WI38 (cell line): ENCODE data around the gene MALT1.

Source experiments
- H3K4me3 ChIP-seq: 2 replicates; pipeline ENCODE4 v1.5.1; 2011; ENCODE audit warnings: low read depth, mild to moderate bottlenecking, control low read depth, low read length
- TF ChIP-seq, protein P1 (sequence below): IDR thresholded peaks from 2 replicates; pipeline ENCODE4 v1.5.1; 2012; ENCODE audit warnings: low read depth, mild to moderate bottlenecking, control low read depth, low read length

Gene MALT1

DNA sequence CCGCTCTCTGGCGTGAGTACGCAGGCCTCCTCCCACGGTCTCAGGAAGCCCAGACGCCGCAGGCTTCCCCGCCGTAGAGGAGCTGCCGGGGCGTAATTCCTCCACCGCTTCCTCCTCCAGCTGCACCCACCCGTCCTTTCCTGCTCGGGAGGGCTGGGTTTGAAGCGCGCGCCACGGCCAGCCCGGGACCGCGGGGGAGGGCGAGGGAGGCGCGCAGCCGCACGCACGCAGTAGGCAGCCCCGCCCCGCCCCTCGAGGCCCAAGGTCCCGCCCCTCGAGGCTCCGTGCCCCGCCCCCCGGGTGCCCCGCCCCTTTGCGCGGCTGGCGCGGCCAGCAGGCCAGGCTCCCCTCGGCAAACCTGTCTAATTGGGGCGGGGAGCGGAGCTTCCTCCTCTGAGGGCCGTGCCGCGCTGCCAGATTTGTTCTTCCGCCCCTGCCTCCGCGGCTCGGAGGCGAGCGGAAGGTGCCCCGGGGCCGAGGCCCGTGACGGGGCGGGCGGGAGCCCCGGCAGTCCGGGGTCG, at the start of gene MALT1:
Gene MALT1 (plus strand): TSS at position 355 of the 521 bp plus-strand sequence. CDS start 179 bp downstream, outside the sequence.
- TF ChIP-seq, protein P1, sequence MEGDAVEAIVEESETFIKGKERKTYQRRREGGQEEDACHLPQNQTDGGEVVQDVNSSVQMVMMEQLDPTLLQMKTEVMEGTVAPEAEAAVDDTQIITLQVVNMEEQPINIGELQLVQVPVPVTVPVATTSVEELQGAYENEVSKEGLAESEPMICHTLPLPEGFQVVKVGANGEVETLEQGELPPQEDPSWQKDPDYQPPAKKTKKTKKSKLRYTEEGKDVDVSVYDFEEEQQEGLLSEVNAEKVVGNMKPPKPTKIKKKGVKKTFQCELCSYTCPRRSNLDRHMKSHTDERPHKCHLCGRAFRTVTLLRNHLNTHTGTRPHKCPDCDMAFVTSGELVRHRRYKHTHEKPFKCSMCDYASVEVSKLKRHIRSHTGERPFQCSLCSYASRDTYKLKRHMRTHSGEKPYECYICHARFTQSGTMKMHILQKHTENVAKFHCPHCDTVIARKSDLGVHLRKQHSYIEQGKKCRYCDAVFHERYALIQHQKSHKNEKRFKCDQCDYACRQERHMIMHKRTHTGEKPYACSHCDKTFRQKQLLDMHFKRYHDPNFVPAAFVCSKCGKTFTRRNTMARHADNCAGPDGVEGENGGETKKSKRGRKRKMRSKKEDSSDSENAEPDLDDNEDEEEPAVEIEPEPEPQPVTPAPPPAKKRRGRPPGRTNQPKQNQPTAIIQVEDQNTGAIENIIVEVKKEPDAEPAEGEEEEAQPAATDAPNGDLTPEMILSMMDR: no peak
- peak within 1 kb of the TSS; percentile 82 for H3K4me3 ChIP-seq

GRCh38 chr18:58624011-58624410, 47.3 kb upstream of the MALT1 start:
- H3K4me3 ChIP-seq: no peak overlapping the region
- TF ChIP-seq, protein P1: no peak

DNA sequence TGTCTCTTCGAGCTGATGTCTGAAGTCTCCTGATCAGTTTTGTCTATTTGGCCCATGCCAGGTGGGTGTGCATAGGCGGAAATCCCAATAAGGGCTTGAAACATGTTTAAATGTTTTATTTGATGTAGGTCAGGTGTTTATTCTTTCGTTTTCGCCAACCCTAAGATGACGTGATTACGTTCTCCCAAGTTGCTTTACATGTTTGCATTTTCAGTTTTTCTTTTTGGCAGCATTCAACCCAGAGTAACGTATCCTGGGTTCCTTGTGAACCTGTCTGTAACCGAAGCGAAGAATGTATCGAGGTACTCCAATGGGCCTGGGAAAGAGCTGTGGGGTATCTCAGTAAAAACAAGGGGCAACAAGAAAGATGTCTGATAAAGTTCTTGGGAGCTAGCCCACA, 45.4 kb upstream of the MALT1 start:
- no peak overlapping the region for H3K4me3 ChIP-seq
- TF ChIP-seq, protein P1: no peak

DNA sequence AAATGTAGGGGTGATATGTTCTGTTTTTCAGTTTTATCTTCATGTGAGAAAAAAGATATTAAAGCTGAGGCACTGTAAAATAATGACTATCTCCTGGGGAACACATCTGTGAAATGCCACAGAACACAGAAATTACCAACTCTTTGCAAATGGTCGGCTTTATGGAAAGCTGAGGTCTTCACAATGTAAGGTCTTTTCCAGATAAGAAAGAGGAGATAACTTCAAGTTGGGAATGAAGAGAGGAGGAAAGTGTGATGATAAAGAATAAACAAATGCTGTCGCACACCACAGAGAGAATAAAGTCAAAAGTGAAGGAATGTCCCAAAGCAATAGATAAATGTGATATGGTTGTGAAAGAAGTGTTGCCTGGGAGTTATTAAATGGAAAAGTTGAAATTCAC, 41.2 kb upstream of the MALT1 start:
- TF ChIP-seq, protein P1: no peak
- H3K4me3 ChIP-seq: no peak overlapping the region

DNA sequence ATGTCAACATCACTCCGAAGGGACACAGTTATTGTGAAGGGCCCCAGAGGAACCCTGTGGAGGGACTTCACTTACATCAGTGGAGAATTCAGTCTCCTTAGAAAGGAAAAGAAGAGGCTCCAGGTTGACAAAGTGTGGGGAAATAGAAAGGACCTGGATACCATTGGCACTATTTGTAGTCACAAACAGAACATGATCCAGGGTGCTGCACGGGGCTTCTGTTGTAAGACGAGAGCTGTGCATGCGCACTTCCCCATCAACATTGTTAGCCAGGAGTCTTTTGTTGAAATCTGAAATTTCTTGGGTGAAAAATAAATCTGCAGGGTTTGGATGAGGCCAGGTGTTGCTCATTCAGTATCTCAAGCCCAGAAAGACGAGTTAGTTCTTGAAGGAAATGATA, 40.0 kb upstream of the MALT1 start:
- TF ChIP-seq, protein P1: no peak
- H3K4me3 ChIP-seq: no peak overlapping the region

DNA sequence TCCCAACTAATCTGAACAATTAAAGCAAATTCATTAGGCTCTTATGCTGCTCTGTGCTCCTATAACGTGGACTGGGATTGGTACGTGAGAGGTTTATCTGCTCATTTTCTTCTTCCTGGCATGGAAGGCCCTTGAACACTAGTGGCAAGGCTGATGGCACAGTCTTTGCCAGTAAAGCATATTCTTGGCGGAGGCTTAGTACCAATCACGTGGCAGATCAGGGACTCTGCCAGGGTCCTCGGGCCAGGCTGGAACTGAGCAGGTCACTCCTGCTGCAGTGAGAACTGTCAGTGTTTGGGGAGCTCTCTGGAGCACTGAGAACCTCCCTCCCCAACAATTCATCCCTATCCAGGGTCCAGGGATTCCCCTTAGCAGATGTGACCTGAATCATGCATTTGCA, 38.7 kb upstream of the MALT1 start:
- H3K4me3 ChIP-seq: no peak overlapping the region
- TF ChIP-seq, protein P1: no peak

GRCh38 chr18:58633874-58634273, 37.4 kb upstream of the MALT1 start:
- TF ChIP-seq, protein P1: no peak
- H3K4me3 ChIP-seq: no peak overlapping the region
